ENCODE measurements around the gene KCTD16. TPM values are rescaled to one million over a fixed set of nuclear protein-coding genes. Genes with fewer than 3 reads are reported as not detected.

KCTD16 gene
- polyA plus RNA-seq, 3 donors, result 2.1 to 2.9 (median 2.5) TPM

- DNase-seq (ENCODE audit: extremely low read depth in 1 of 11, low read depth in 9 of 11, low spot score in 4 of 11), result no peak
These were observed 95.1 kb downstream of the KCTD16 start for GRCh38 chr5:144265643-144266247.

DNA sequence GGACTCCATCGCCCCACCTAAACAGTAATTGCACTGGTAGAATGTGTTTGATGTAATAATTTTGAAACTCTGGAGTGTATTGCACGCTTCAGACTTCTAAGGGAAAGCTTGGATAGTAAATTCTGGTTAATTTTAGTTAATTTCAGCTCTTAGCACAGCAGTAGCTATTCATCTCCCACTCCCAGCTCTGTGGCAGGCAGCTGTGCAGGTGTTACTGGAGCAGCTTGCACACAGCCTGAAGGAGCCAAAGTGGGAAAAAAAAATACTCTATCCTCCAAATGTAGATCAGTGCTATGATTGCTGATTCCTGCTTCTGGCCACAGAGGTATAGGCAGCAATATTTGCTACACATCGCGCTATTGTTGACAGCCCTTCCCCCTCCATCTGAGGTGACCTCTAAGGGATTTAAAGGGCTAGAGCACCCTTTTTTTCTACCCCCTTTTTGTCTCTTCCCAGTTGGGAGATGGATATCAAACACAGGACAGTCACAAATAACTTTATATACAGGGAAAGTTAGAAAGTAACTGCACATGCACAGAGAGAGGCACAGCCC lies 97.4 kb downstream of the KCTD16 start:
- DNase-seq (ENCODE audit: extremely low read depth in 1 of 11, low read depth in 9 of 11, low spot score in 4 of 11), result no peak

- no peak for DNase-seq (ENCODE audit: extremely low read depth in 1 of 11, low read depth in 9 of 11, low spot score in 4 of 11)
These were observed 102.8 kb downstream of the KCTD16 start for GRCh38 chr5:144273232-144274027.

DNA sequence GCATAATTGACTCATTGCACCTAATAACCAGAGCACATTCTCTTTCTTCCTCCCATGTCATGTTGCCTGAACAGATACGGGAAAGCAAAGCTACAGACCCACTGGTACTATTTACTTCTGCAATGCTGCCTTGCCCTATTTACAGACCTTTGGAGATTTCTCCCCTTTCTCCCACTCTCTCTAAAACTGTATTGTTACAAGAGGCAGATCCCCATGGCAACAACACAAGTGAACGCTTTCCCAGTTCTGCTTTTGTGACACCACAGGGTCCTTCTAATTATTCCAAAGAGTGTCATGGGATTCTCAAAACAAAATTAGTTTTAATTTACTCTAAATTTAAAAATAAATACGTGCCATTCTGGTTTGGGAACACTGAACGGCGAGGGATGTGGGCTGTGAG lies 104.7 kb downstream of the KCTD16 start:
- no peak for DNase-seq (ENCODE audit: extremely low read depth in 1 of 11, low read depth in 9 of 11, low spot score in 4 of 11)

- DNase-seq (ENCODE audit: extremely low read depth in 1 of 11, low read depth in 9 of 11, low spot score in 4 of 11), result no peak
These were observed 105.6 kb downstream of the KCTD16 start for GRCh38 chr5:144276034-144276822.

- no peak for DNase-seq (ENCODE audit: extremely low read depth in 1 of 11, low read depth in 9 of 11, low spot score in 4 of 11)
These were observed 111.1 kb downstream of the KCTD16 start for GRCh38 chr5:144281784-144282183.

GRCh38 chr5:144284036-144284435 lies 113.4 kb downstream of the KCTD16 start:
- DNase-seq (ENCODE audit: extremely low read depth in 1 of 11, low read depth in 9 of 11, low spot score in 4 of 11), result no peak

DNA sequence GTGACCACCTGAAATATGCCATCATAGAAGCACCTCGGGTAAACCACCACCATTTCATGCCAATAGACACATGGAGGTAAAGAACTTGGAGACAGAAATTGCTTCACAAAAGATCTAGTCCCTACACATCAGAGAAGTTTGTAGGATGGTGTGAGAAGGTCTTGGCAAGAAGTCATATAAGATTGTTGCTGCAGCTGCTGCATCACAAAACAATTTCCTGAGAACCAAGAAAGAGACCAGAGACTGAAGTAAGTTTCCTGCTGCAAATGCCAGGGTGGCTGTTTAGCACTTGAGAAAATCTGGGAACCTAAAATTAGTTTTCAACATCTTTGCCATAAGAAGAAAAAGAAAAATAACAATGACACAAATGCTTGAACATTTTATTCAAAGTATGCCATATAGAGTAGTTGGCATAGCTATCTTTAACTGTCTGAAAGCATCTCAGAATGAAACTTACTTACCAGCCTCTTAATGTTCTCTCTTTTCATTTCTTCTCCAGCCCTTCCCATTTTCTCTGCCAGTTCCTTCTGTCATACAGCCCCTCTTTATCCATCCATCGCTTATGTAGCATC lies 114.3 kb downstream of the KCTD16 start:
- DNase-seq (ENCODE audit: extremely low read depth in 1 of 11, low read depth in 9 of 11, low spot score in 4 of 11), result no peak

- DNase-seq (ENCODE audit: extremely low read depth in 1 of 11, low read depth in 9 of 11, low spot score in 4 of 11), result no peak
These were observed 118.6 kb downstream of the KCTD16 start for GRCh38 chr5:144289277-144289676.

DNA sequence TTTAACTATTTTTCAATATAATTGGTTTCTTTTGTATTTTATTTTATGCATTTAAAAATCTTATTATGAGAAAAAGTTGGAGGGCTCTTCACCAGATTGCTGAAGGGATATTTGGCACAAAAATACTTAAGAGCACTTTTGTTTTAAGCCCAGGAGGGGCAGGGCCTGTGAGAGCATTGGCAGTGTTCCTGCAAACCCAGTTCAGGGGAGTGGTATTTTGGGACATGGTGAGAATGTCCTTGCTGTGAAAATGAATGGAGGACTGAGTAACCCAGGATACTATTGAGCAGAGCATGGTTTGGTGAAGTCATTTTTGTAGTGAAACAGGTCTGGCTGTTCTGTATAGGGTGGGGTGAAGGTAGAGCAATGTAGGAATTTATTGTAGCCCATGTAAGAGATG lies 121.4 kb downstream of the KCTD16 start:
- DNase-seq (ENCODE audit: extremely low read depth in 1 of 11, low read depth in 9 of 11, low spot score in 4 of 11), result no peak

- no peak for DNase-seq (ENCODE audit: extremely low read depth in 1 of 11, low read depth in 9 of 11, low spot score in 4 of 11)
These were observed 124.6 kb downstream of the KCTD16 start for GRCh38 chr5:144295284-144295683.

DNA sequence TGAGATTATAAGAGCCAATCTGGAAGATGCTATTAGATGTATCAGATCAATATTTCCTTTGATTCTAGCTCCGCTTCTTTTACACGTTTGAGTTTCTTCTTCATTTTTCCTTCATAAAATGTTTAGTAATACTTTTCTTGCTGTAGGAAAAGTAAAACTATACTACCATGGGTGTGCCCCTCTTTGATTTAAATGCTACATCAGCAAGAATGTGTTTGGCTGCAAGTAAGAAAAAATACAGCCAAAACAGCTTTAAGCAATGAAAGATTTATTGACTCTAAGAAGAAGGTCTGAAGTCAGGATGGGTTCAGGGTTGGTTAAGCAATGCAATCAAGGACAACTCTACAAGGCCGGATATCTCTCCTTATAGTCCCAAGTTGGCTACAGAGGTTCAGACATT lies 126.4 kb downstream of the KCTD16 start:
- no peak for DNase-seq (ENCODE audit: extremely low read depth in 1 of 11, low read depth in 9 of 11, low spot score in 4 of 11)

- no peak for DNase-seq (ENCODE audit: extremely low read depth in 1 of 11, low read depth in 9 of 11, low spot score in 4 of 11)
These were observed 128.0 kb downstream of the KCTD16 start for GRCh38 chr5:144298658-144299057.

DNA sequence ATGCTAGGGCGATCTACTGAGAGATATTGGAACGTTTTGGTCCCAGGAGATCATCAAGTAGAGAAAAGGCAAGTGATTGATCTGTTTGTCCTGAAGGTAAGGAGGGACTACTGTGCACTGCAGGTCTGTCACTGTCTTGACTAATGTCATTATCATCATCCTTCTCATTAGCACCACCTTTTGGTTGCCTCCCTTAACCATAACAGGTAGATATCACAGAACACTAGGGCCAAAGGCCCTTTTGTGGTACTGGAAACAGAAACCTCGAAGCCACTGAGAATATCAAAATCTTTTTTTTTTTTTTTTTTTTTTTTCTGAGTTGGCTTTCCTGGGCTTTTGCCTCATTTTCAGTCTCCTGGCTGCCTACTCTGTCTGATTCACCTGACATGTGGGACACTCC lies 134.0 kb downstream of the KCTD16 start:
- no peak for DNase-seq (ENCODE audit: extremely low read depth in 1 of 11, low read depth in 9 of 11, low spot score in 4 of 11)

- peak in 1 of 11 donors; percentile 7 for DNase-seq (ENCODE audit: extremely low read depth in 1 of 11, low read depth in 9 of 11, low spot score in 4 of 11)
These were observed 137.1 kb downstream of the KCTD16 start for GRCh38 chr5:144307736-144308135.

DNA sequence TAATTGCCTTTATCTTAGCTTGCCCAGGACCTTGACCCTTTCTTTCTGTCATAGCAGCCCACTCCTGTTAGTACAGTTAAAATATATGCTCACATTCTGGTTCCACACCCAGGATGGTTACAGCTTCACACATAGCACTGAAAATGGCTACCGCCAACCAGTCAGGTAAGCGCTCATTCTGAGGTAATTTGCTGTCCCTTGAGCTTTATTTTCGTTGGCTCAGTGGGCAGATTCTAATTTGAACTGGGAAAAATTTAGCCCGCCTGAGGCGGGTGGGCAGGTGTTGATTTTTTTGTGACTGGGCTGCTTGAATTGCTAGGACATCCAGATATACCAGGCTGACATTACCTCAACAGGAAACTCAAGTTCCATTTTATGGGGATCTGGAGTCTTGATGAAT lies 137.5 kb downstream of the KCTD16 start:
- DNase-seq (ENCODE audit: extremely low read depth in 1 of 11, low read depth in 9 of 11, low spot score in 4 of 11), result no peak

DNA sequence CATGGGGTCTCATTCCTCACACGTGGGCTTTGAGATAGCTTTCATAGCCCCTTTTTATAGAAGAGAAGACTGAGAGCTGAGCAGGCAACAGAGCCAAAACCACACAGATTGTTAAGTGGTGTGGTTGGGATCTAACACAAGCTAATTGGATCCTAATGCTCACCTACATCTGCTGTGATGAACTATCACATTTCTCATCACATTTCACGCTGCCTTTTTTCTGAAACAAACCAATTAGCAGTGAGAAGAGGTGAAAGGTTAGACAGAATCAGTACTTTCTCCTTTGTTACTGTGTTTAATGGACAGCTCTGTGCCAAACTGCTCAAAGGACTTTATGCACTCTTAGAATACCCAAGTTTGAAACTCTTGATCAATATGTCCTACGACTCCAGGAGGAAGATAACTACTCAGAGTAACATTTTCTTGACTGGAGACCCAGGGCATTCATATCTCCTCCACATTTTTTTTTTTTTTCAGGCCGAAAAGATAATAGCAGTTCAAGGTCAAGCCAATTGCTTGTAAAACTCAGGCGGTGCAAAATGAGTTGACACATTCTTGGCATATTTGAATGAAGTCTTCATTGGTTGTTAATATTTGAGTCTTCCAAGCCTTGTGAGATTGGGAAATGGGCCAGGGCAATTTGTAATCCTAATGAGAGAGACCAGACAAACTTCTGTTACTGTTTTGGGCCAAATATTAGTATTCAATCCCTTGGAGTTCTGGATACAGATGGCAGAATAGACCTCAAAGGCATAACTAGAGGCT lies 138.4 kb downstream of the KCTD16 start:
- peak in 1 of 11 donors; percentile 32 for DNase-seq (ENCODE audit: extremely low read depth in 1 of 11, low read depth in 9 of 11, low spot score in 4 of 11)

DNA sequence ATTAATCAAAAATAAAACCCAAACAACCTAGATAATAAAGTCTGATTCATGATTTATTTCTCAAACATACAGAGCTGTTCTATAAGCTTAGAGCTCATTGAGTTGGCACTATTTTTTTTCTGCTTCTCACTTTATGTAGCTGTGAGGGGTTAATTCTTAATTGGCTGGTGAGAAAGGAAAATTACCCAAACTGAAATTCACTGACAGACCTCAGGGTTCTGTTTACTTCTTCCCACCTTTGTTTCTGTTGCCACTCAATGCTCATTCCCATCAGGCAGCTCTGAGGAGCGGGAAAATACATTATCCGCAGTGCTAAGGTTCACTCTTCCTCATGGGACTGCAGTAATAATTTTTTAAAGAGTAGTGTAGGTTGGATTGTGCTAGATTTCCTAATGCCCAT lies 139.9 kb downstream of the KCTD16 start:
- no peak for DNase-seq (ENCODE audit: extremely low read depth in 1 of 11, low read depth in 9 of 11, low spot score in 4 of 11)
